ENCODE measurements around the gene PARD3B. TPM values are rescaled to one million over a fixed set of nuclear protein-coding genes. Genes with fewer than 3 reads are reported as not detected.

Gene PARD3B
- total and polyA plus RNA-seq, 10 of the 15 experiments (the other 5 are each of a cell fraction or from before 2014, with no cell fraction given), result 0.01 to 0.54 (median 0.07) TPM; not detected in 7

DNA sequence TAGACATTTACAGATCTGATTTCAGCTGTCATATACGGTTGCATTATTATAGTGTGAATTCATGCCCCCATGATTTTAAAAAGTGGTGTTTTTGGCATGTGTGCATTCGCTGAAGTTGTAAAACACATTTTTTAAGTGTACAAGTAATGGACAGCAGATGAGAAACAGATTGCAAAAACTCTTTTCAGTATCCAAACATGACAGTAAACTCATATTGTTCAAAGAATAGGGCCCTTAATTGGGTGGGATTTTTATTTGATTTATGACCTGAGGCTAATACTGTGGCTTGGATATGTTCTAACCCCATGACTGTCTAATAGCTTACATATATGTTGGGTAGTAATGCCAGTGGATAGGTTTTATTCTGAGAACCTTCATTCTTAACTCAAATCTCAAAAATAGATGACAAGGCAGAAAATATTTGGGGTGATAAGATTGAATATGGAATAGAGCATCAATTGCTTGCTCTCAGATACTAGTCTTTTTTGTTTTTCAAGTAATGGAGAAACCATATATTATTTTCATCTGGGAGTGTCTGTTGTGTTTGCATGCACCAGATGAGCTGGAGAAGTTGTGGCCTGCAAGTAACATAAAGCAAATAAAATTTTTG, 118.6 kb downstream of the PARD3B start:
- TF ChIP-seq, protein P1, sequence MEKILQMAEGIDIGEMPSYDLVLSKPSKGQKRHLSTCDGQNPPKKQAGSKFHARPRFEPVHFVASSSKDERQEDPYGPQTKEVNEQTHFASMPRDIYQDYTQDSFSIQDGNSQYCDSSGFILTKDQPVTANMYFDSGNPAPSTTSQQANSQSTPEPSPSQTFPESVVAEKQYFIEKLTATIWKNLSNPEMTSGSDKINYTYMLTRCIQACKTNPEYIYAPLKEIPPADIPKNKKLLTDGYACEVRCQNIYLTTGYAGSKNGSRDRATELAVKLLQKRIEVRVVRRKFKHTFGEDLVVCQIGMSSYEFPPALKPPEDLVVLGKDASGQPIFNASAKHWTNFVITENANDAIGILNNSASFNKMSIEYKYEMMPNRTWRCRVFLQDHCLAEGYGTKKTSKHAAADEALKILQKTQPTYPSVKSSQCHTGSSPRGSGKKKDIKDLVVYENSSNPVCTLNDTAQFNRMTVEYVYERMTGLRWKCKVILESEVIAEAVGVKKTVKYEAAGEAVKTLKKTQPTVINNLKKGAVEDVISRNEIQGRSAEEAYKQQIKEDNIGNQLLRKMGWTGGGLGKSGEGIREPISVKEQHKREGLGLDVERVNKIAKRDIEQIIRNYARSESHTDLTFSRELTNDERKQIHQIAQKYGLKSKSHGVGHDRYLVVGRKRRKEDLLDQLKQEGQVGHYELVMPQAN (conservative IDR thresholded peaks at IDR 0.05), result no peak
- ChIA-PET RAD21 (ENCODE audit: unreplicated experiment) (interaction anchor here (0.5 kb wide), 1 partner anchor 12 kb away, joined by 3 read pairs; no protein-coding TSS in a partner anchor), SMC1A (ENCODE audit: uncharacterized antibody, unreplicated experiment) (no interaction called here), POLR2A (no interaction called here), CTCF (interaction anchor here (1.2 to 1.3 kb wide), 2 partner anchors 16 to 588 kb away, joined by 3 read pairs; no protein-coding TSS in a partner anchor)
- Histone ChIP-seq H3K27ac (ENCODE audit: control insufficient read depth, insufficient read depth) (no peak overlapping the region), H3K4me2 (ENCODE audit: control insufficient read depth, insufficient read depth) (no peak overlapping the region), H3K9me3 (replicated peaks; ENCODE audit: control insufficient read depth, insufficient read depth, low read length) (no peaks in the 10 kb centered on the region), H3K4me1 (ENCODE audit: control insufficient read depth, insufficient read depth, low read length) (no peaks in the 10 kb centered on the region), H3K36me3 (ENCODE audit: control insufficient read depth in 2 of 2, insufficient read depth in 2 of 2, low read length in 1 of 2) (no peaks in the 10 kb centered on the region), H2AFZ (ENCODE audit: control insufficient read depth, low read depth, low read length) (no peak overlapping the region), H3K9ac (ENCODE audit: control insufficient read depth, insufficient read depth, low read length) (no peak overlapping the region), H3K4me3 (no peak overlapping the region), H3K79me2 (ENCODE audit: control insufficient read depth, insufficient read depth, low read length) (no peaks in the 10 kb centered on the region), H3K27me3 (replicated peaks in 1 of 2; ENCODE audit: control insufficient read depth in 2 of 2, insufficient read depth in 2 of 2, low read length in 1 of 2) (no peaks in the 10 kb centered on the region), H4K20me1 (ENCODE audit: control insufficient read depth, insufficient read depth) (no peaks in the 10 kb centered on the region)
- intact Hi-C loops (cut with micrococcal nuclease; ENCODE audit: unreplicated experiment), result no loop called here
- FAIRE-seq (no peak), ATAC-seq (no peak), DNase-seq (ENCODE audit: low read depth, low spot score) (no peak)
- WGBS (ENCODE audit: insufficient coverage, insufficient replicate concordance, low lambda C conversion rate, missing lambda C conversion rate), result 0% methylated on average over 2 of the region's 2 CpGs
- BruUV-seq (replicated peaks), result no TSS peak
- in situ Hi-C loops (cut with MboI), result no loop called here

DNA sequence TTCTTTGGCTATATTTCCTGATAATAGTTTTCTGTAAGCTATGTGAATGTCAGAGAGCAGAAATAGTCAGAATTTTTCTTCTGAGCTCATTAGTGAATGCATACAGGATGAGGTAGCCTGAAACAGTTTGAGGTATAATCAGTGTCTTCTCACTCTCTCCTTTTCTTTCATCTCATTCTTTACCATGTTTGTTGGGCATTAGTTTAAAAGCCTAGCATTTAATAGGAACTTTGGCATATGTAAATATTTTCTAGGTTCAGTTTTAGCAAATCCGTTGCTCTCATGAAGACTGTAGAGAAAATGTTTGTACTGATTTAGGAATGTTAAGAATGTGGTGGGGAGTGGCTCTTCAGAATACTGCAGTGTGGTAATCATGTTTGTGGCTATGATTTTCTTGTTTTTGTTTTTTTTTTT, 119.4 kb downstream of the PARD3B start:
- Histone ChIP-seq H3K4me2 (ENCODE audit: control insufficient read depth, insufficient read depth) (no peak overlapping the region), H3K27me3 (replicated peaks in 1 of 2; ENCODE audit: control insufficient read depth in 2 of 2, insufficient read depth in 2 of 2, low read length in 1 of 2) (no peaks in the 10 kb centered on the region), H2AFZ (ENCODE audit: control insufficient read depth, low read depth, low read length) (no peak overlapping the region), H3K9ac (ENCODE audit: control insufficient read depth, insufficient read depth, low read length) (no peak overlapping the region), H4K20me1 (ENCODE audit: control insufficient read depth, insufficient read depth) (no peaks in the 10 kb centered on the region), H3K4me3 (no peak overlapping the region), H3K9me3 (replicated peaks; ENCODE audit: control insufficient read depth, insufficient read depth, low read length) (no peaks in the 10 kb centered on the region), H3K36me3 (ENCODE audit: control insufficient read depth in 2 of 2, insufficient read depth in 2 of 2, low read length in 1 of 2) (no peaks in the 10 kb centered on the region), H3K27ac (ENCODE audit: control insufficient read depth, insufficient read depth) (no peak overlapping the region), H3K79me2 (ENCODE audit: control insufficient read depth, insufficient read depth, low read length) (no peaks in the 10 kb centered on the region), H3K4me1 (ENCODE audit: control insufficient read depth, insufficient read depth, low read length) (no peaks in the 10 kb centered on the region)
- POLR2A ChIA-PET, result no interaction called here
- DNase-seq (ENCODE audit: low read depth, low spot score) (no peak), ATAC-seq (no peak), FAIRE-seq (no peak)
- CTCF ChIA-PET, result interaction anchor here (1.2 to 1.3 kb wide), 2 partner anchors 16 to 589 kb away, joined by 3 read pairs; no protein-coding TSS in a partner anchor
- no TSS peak for BruUV-seq (replicated peaks)
- RAD21 ChIA-PET (ENCODE audit: unreplicated experiment), result no interaction called here
- WGBS (ENCODE audit: insufficient coverage, insufficient replicate concordance, low lambda C conversion rate, missing lambda C conversion rate), result 0% methylated on average over 1 of the region's 1 CpG
- intact Hi-C loops (cut with micrococcal nuclease; ENCODE audit: unreplicated experiment) (no loop called here), in situ Hi-C loops (cut with MboI) (no loop called here)
- SMC1A ChIA-PET (ENCODE audit: uncharacterized antibody, unreplicated experiment), result no interaction called here
- TF ChIP-seq, protein P2, sequence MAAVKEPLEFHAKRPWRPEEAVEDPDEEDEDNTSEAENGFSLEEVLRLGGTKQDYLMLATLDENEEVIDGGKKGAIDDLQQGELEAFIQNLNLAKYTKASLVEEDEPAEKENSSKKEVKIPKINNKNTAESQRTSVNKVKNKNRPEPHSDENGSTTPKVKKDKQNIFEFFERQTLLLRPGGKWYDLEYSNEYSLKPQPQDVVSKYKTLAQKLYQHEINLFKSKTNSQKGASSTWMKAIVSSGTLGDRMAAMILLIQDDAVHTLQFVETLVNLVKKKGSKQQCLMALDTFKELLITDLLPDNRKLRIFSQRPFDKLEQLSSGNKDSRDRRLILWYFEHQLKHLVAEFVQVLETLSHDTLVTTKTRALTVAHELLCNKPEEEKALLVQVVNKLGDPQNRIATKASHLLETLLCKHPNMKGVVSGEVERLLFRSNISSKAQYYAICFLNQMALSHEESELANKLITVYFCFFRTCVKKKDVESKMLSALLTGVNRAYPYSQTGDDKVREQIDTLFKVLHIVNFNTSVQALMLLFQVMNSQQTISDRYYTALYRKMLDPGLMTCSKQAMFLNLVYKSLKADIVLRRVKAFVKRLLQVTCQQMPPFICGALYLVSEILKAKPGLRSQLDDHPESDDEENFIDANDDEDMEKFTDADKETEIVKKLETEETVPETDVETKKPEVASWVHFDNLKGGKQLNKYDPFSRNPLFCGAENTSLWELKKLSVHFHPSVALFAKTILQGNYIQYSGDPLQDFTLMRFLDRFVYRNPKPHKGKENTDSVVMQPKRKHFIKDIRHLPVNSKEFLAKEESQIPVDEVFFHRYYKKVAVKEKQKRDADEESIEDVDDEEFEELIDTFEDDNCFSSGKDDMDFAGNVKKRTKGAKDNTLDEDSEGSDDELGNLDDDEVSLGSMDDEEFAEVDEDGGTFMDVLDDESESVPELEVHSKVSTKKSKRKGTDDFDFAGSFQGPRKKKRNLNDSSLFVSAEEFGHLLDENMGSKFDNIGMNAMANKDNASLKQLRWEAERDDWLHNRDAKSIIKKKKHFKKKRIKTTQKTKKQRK (IDR thresholded peaks at IDR 0.05; ENCODE audit: low read depth, low read length), result no peak
- TF ChIP-seq CBX3 (IDR thresholded peaks at IDR 0.05; ENCODE audit: borderline replicate concordance, low read depth) (no peak), HDAC6 (IDR thresholded peaks at IDR 0.05; ENCODE audit: unreplicated experiment) (no peak), SIN3A (IDR thresholded peaks at IDR 0.05; ENCODE audit: low read depth, low read length) (no peak), NR2F1 (conservative IDR thresholded peaks at IDR 0.05) (no peak), SMC3 (IDR thresholded peaks at IDR 0.05; ENCODE audit: borderline replicate concordance, low read length) (no peak), LARP7 (IDR thresholded peaks at IDR 0.05) (no peak)
- TF ChIP-seq, protein P3, sequence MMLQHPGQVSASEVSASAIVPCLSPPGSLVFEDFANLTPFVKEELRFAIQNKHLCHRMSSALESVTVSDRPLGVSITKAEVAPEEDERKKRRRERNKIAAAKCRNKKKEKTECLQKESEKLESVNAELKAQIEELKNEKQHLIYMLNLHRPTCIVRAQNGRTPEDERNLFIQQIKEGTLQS (IDR thresholded peaks at IDR 0.05; ENCODE audit: borderline replicate concordance, extremely low read depth, low read depth, low read length), result no peak
- TF ChIP-seq, protein P4, sequence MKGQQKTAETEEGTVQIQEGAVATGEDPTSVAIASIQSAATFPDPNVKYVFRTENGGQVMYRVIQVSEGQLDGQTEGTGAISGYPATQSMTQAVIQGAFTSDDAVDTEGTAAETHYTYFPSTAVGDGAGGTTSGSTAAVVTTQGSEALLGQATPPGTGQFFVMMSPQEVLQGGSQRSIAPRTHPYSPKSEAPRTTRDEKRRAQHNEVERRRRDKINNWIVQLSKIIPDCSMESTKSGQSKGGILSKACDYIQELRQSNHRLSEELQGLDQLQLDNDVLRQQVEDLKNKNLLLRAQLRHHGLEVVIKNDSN (IDR thresholded peaks at IDR 0.05; ENCODE audit: borderline replicate concordance, extremely low read length, insufficient read depth, low read depth, low read length), result no peak
